ENCODE results near the gene FAM20C.
"Not testable (repeated sequence)": the region's sequence is repeated elsewhere in the genome, so short reads cannot be mapped to it uniquely, and the experiment has no call there.

FAM20C gene

DNA sequence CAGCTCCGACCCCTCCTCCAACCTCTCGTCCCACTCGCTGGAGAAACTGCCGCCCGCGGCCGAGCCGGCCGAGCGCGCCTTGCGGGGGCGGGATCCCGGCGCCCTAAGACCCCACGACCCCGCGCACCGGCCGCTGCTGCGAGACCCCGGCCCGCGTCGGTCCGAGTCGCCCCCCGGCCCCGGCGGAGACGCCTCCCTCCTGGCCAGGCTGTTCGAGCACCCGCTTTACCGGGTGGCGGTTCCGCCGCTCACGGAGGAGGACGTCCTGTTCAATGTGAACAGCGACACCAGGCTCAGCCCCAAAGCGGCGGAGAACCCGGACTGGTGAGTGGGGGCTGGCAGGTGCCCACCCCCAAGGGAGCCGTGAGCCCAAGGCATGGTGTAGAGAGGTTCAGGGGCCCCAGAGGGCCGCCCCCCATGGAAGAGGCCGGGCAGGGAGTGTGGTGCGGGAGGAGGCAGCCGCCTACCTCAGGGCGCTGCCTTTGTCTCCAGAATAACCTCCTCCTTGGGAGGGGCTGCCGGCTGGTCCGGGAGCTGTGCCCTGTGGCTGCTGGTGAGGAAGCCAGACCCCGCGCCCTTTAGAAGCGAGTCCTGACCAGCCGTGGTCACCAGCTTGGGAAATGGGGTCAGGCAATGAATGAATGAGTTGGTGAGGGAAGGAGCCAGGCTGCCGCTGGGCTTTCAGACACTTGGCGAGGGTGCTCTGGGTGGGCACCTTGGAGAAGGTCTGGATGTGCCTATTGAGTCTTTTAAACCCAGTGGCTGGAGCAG is 1.3 kb downstream of the FAM20C start:
- no peak for DNase-seq

DNA sequence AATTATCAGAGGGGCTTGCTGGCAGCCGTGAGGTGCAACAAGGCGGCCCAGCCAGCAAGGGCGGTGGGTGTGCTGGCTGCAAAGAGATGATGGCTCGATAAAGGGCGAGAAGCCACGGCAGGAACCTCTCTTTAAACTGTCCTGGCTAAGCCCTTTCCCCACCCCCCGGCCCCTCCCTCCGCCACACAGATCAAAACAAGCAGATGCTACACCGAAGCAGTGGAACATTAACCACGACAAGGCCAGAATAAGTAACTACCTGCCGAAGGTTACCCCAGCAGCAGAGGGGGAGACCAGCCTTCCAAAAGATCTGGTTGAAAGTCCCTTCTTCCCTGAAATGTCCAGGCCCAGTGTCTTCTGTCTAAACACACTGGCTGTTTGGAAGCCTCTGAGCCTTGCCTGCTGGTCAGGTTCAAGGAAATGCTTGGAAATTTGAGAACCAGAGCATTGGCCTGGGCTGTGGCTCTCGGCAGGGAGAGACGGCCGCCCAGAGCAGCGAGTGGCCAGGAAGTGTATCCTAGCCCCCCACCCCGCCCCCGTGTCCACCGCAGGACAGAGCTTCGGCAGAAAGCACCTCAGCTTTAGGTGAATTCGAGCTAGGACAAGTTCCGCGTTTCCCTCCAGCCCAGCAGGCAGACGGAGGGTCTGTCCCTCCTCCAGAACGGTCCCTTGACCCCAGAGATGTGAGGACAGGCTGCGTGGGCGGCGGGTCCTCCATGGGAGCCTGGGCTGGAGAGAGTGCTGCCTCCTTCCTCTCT is 2.1 kb downstream of the FAM20C start:
- no peak for DNase-seq

DNA sequence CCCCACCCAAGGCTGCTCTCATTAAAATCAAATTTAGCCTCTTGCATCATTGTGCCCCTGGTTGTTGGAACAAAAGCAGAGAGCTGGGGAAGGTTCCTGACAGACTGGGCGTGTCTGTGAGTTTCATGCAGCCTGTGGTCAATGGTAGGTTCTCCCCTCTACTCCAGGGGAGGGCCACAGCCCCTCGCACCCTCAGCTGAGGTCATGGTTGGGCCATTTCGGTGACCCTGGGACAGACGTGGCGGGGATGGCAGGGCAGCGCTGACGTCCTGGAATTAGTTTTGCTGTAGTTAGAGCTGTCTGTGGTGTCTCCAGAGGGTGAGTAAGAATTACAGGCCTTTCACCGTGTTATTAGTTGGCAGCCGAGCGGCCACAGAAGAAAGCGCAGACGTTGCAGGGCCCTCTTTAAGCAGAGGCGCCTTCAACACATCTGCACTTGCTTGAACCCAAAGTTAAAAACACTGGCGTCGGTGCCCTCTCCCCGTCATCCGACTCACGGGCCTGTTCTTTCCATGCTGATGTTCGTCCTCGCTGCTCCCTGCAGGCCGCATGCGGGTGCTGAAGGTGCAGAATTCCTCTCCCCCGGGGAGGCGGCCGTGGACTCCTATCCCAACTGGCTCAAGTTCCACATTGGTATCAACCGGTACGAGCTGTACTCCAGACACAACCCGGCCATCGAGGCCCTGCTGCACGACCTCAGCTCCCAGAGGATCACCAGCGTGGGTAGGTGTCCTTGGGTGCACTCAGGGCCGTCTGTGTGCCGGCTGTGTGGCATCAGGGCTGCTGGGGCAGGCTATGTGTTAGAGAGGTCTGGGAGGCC is 2.8 kb downstream of the FAM20C start:
- DNase-seq: no peak

DNA sequence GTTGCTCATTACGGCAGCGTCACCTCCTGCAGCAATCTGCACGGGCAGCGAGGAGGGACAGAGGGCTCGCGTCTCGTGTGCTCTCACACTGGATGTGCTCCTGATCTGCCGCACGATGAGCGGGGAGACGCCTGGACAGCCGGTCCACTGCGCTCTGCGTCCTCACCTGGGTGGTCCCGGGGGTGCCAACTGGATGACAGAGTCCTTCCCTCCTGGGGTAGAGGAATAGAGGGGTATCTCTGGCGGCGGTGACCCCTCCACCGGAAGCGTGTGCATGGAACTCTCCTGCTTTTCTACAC is 3.4 kb downstream of the FAM20C start:
- no peak for DNase-seq

DNA sequence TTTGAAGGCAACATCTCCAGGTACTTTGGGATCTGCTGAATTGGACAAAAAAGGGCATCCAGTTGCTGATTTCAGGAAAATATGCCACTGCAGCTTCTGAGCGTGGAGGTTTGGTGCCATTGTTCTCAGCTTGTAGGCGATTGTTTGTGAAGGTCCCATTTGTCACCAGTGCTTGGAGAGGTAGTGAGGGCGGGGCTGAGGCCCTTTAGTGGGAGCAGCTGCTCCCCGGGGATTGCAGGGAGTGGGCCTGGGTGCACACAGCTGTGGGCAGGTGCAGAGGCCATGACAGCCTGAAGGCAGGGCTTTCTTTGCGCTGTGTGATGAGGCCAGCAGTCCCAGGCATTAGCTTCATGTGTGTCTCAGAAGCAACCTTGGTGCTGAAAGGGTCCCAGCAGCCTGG is 3.9 kb downstream of the FAM20C start:
- DNase-seq: no peak

DNA sequence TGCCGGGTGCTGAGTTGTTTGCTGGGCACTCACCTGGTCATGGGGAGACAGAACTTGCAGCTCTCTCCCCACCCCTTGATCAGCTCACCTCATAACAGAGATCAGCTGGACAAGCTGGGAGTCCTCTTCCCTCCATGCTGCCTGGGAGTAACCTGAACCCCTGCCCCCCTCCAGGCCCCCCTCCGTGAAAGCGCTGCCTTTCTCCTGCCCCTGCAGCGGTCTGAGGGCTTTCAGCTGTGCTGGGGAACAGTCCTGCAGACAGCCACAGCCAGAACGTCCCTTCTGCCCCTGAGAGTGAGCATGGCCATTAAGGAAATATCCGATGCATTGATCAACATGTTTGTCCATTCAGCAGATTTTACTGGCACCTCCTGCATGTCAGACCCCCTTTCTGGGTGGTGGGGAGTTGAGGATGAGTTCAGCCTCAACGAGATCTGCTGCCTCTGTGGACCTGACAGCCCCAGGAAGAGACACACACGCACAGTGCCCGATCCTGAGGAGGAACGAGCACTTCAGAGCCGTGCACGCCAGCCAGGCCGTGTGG is 4.5 kb downstream of the FAM20C start:
- DNase-seq: no peak

DNA sequence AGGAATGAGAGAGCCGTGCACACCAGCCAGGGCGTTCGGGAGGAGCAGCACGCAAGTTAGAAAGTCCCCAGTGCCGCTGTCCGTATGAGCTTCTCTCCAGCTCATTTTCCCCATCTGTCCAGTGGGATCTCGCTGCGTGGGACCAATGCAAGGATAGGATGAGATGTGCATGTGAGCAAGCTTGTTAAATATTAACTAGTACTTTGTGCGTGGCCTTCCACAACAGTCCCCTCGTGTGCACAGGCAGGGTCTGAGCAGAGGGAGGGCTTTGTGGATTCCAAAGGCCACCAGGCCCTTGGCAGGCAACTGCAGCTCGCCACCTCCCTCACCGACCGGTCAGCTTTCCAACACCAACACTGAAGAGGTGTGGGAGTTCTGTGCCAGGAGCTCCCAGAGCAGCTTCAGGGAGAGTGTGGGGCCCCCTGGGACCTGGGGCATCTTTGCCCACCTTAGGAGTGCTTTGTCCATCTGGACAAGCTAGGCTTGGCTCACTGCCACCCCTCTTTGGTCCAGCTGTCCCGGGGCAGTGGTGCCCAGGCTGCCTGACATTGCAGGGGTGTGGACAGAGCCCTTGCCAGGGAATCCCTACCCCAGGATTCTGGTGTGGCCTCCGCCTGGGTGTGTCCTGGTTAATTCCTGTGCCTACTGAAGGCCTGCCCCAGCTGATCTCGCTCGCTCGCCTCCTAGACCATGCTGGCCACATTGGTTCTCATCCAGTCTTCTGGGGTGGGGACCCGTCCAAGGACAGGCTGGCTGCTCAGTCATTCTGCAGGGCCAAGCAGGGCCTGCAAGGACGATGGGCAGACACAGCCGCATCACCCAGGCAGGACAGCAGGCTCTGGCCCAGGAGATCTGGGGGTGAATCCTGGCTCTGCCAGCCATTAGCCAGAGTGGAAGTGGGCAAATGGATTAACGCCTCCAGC is 5.3 kb downstream of the FAM20C start:
- no peak for DNase-seq

DNA sequence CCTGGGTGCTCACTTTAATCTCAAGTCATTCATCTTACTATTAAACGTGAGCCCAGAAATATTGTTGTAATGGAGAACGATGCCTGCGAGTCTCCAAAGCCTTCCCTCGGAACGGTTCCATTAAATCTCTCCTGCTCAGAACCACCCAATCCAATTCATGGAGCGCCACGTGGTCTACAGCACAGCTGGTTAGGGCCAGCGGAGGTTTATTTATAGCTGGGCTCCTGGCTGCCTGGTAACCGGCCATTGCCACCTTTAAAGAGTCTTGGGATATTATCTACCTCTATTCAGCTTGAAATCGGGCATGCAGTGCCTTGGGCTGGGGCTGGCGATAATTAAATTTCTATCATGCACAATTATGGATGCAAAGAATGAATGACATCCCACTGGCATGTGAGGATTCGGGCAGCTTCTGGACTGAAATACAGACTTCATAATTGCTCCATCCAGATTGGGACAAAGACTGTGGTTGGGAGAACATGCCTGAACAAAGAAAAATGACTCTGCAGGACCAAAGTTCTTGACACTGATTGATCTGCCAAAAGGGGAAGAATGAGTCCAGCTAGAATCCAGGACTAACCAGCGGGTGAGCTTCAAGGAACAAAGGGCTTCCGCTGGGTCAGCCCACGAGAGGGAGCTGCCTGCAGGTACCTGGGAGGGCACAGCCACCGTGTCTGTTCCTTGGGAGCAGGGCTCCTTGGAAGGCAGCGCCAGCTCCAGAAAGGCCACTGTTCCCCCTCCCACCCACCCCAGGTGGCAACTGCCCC is 7.3 kb downstream of the FAM20C start:
- DNase-seq: no peak

DNA sequence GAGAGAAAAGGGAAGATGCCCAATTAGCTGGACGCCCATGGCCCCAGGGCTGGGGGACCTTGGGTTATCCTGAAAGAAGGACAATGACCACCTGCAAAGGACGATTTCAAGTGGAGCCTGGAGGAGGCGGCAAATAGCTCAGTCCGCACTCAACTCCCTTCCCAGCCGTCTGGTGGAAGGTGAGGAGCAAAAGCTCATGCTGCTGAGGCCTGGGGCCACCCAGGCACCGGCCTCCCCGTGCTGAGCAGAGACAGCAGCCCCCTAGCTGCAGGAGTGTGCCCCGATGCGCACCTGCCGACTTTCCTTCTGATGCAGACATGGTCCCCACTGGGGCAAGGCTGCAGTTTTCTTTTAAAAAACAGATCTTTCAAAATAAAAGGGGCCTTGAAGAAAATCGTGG is 7.9 kb downstream of the FAM20C start:
- no peak for DNase-seq

DNA sequence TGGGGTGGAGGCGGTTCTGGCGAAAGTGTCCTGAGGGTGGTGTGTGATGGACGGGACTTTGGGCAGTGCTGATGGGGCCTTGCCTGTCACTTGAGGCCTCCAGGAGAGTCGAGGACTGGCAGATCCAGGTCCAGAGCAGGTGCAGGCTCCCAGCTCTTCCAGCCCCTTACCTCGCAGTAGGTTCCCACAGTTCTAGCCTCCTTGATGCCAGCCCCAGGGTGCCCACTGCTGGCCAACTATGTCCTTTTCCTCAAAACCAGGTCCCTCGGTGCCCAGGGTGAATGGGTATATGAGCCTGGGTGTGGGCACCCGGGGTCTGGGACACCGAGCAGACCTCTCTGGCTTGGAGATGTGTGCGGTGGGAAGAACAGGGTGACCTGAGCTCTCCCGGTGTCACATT is 8.3 kb downstream of the FAM20C start:
- DNase-seq: no peak

DNA sequence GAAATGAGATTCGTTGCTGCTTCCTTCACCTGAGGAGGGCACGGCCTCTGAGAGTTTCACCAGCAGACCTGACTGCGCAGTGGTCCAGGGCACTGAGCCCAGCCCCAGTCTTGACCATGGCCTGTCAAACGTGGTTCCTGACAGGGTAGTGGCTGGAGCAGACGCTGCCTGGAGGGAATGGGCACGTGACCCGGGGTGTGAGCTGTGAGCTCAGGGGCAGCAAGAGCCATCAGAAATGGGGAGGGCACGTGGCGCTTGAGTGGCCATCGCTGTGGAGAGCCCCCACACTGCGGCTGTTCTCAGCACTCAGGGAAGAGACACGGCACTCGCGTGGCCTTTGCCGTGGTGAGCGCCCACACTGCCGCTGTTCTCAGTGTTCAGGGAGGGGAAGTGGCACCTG is 12.0 kb downstream of the FAM20C start:
- no peak for DNase-seq

DNA sequence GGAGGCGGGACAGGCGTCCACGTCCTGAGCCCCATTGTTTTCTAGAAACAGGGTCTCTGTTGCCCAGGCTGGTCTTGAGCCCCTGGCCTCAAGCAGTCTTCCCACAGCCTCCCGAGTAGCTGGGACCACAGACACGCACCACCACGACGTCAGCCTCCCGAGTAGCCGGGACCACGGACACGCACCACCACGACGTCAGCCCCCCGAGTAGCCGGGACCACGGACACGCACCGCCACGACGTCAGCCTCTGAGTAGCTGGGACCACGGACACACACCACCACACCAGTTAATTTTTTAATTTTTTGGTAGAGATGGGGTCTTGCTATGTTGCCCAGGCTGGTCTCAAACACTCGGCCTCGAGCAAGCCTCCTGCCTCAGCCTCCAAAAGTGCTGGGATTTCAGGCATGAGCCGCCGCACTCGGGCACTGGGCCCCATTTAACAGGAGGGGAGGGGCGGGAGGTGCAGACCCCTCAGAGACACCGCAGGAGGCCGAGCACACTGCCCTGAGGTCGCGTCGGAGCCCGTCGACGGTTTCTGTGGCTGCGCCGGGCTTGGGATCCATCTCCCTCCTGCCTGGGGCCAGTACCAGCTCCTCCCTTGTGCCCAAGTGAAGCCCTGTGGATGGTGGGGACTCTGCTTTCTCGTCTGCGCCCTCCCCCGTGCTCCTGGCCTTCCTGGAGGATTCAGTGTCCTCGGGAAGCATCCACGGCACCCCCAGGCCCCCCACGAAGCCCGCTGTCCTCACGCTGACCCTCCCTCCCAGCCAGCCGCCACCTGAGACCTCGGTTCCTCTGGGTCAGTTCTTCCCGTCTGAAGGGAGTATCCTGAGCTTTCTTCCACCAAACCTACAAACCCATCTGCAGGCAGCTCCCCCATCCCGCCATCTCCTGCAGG is 13.0 kb downstream of the FAM20C start:
- no peak for DNase-seq

DNA sequence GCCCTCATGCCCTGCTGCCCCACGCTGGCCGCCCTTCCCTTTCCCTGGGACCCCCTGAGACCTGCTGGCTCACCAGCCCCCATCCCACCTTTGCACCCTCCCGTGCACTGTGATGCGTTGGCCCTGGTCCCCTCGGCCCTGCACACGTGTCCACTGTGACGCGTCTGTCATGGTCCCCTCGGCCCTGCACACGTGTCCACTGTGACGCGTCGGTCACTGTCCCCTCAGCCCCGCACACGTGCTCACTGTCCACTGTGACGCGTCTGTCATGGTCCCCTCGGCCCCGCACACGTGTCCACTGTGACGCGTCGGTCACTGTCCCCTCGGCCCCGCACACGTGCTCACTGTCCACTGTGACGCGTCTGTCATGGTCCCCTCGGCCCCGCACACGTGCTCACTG is 14.0 kb downstream of the FAM20C start:
- DNase-seq: not testable (repeated sequence)

DNA sequence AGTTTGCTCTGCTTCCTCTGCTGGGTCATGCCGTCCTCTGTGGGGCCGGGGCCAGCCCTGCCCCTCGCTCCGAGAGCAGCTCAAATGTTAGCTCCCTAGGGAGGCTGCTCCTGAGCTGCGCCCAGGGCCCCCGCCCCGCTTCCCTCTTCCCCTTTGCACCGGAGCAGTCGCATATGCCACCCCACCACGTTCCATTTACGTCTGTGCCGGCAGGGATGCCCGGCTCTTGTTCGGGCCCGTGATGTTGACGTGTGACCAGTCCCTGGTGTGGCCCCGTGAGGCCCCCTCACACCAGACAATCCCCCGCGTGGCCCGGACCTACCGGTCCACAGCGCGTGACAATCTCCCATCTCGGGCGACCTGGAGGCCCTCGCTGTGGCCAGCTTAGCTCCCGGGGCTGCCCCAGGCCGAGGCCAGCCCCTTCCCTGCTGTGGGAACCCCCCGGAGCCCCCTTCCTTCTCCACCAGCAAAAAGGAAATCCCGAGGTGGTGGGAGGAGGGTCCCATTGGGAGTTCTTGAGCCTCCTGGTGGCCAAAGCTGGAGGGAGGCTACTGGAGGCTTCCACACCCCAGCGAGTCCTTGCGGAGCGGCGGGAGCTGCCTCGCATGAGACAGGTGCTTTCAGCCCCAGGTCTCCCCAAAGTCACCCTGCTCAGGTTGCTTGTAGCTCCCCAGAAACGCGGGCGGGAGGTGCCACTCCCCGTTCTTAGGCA is 15.2 kb downstream of the FAM20C start:
- no peak for DNase-seq

DNA sequence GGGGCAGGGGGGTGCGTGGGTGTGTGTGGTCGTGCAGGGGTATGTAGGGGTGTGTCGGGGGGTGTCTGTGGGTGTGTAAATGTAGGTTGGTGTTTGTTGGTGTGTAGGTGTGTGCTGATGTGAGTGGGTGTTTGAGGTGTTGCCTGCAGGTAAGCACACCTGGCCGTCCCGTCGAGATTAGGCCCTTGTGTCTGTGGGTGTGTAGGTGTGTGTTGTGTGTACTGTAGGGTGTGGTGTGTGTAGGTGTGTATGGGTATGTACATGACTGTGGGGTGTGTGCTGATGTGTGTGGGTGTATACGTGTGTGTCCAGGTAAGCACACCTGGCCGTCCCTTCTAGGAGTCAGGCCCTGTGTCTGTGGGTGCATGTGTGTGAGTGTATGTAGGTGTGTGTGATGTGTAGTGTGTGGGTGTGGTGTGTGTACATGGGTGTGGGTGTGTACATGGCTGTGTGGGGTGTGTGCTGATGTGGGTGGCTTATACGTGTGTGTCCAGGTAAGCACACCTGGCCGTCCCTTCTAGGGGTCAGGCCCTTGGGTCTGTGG is 15.8 kb downstream of the FAM20C start:
- no peak for DNase-seq

DNA sequence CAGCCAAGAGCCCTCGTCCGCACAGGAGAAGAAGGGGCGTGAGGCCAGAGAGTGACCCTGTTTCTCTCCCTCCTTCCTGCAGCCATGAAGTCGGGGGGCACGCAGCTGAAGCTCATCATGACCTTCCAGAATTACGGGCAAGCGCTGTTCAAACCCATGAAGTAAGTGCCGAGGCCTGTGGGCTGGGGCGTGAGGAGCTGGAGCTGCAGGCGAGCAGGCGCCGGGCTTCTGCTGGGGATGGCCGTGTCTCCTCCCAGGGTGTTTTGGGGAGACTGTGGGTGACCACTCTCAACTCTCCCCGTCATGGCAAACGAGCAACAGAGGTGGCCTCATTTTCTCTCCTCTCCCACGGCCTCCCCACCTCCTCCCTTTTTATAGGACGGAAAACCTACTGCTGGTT is 16.4 kb downstream of the FAM20C start:
- no peak for DNase-seq

DNA sequence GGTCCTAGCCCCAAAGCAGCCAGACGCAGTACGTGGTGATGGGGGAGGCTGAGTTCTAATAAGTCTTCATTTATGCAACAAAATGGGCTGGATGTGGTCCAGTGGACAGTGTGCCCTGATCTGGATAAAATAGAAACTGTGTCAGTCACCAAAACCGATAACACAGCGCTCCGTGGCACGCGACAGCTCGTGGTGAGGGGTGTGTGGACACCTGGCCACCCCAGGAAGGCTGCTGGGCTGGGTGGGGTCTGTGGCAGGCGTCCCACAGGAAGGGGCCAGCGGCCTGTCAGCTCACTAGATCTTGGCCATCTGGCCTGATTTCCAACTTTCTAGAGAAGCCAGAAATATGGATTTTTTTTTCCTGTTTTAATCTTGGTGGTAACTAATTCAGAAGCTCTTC is 17.0 kb downstream of the FAM20C start:
- no peak for DNase-seq

DNA sequence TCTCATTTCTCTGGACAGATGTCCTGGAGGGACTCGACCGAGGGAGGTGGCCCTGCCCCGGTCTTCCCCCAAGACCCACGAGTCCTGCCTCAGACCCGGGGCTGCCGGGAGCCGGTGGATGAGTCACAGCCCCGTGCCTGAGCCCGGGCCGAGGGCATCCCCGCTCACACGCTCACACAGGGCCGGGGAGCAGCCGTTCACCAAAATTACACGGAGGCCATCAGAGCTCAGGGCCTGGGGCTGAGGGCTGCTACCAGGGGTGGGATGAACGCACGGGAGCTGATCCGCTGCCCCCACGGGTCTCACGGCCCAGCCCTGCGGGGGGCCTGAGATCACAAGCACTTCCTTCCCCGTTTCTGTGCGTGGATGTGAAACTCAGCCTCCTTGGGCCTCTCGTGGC is 17.5 kb downstream of the FAM20C start:
- no peak for DNase-seq

DNA sequence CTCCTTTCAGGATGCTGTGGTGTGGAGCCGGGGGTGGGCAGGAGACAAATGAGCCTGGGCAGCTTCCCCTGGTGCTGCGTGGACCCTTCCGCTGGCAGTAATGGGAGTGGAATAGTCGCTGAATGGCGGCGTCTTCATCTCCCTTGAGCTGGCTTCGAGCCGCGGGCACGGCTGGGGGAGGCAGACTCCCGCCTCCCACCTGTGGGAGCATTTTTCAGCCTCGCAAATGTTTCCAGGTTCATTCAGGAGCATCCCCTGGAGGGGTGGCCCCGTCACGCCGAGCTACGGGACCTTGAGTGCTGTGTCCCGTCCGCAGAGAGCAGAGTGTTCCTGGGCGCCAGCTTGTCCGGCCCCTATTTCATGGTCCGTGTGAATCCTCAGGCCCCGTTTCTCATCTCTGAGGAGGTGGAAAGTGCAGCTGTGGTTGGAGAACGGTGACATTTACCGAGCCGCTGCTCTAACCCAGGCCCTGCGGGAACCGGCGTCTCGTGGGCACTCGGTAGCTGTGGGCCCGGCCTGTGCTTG is 18.1 kb downstream of the FAM20C start:
- no peak for DNase-seq

Measured in CD4-positive, alpha-beta T cell treated with Interleukin-4 for 4 hours (primary cell).